ENCODE results near the gene TCERG1L.

- TF ChIP-seq EZH2 (IDR thresholded peaks at IDR 0.05; ENCODE audit: insufficient read depth, poor library complexity, severe bottlenecking): no peak
- TF ChIP-seq EZH2phosphoT487 (IDR thresholded peaks at IDR 0.05; ENCODE audit: insufficient read depth, low read depth): no peak
Observed at GRCh38 chr10:131180086-131180485, 131.4 kb downstream of the TCERG1L start.
